Glutamatergic neuron (in vitro differentiated cells): ENCODE measurements around the gene MAPK8IP2. TPM values are rescaled to one million over a fixed set of nuclear protein-coding genes. Genes with fewer than 3 reads are reported as not detected.

ENCODE experiments used
- DNase-seq: peaks from one replicate; pipeline ENCODE4 v3.0.0; 2022
- H3K27ac Mint-ChIP-seq: one replicate; pipeline ENCODE4 v1.8.0; 2020; ENCODE audit warnings: mild to moderate bottlenecking, mixed read lengths, inconsistent platforms; ENCODE audit not compliant: unreplicated experiment
- H3K27me3 Mint-ChIP-seq: one replicate; pipeline ENCODE4 v1.8.0; 2020; ENCODE audit warnings: mild to moderate bottlenecking, moderate library complexity, mixed read lengths, inconsistent platforms; ENCODE audit not compliant: unreplicated experiment
- H3K36me3 Mint-ChIP-seq: one replicate; pipeline ENCODE4 v1.8.0; 2020; ENCODE audit warnings: mild to moderate bottlenecking, mixed read lengths, inconsistent platforms; ENCODE audit not compliant: unreplicated experiment
- H3K4me1 Mint-ChIP-seq: one replicate; pipeline ENCODE4 v1.8.0; 2020; ENCODE audit warnings: mild to moderate bottlenecking, low read depth, mixed read lengths, inconsistent platforms; ENCODE audit not compliant: unreplicated experiment
- H3K4me3 Mint-ChIP-seq: one replicate; pipeline ENCODE4 v1.8.0; 2020; ENCODE audit warnings: mild to moderate bottlenecking, mixed read lengths, inconsistent platforms; ENCODE audit not compliant: unreplicated experiment
- H3K9me3 Mint-ChIP-seq: one replicate; pipeline ENCODE4 v1.8.0; 2020; ENCODE audit warnings: mild to moderate bottlenecking, moderate library complexity, mixed read lengths, inconsistent platforms; ENCODE audit not compliant: unreplicated experiment
- CTCF ChIP-seq: fragments of 200-600 bp; sonication (generic); IDR thresholded peaks from one replicate; pipeline ENCODE4 v1.5.0; 2021; ENCODE audit not compliant: partially characterized antibody, unreplicated experiment
- total RNA-seq: library from RNA; stranded (reverse); fragmentation: NEBNext Ultra II Directional; extraction: Animal tissue kit (Norgen Biotek cat#: 25700); gene quantifications from one replicate; pipeline ENCODE4 v1.2.1, GENCODE V29; 2021; ENCODE audit not compliant: unreplicated experiment

Gene MAPK8IP2
- total RNA-seq, 1 donor from 2014 or later = 143 TPM

- H3K4me3 Mint-ChIP-seq = peak overlapping the region; percentile 87
- DNase-seq = no peak
Observed at GRCh38 chr22:50581950-50582492, 18.6 kb upstream of the MAPK8IP2 start.

GRCh38 chr22:50582493-50583293, 17.9 kb upstream of the MAPK8IP2 start, which contains the start of gene CHKB:
CHKB (minus strand) TSS chr22:50582849; CDS start chr22:50582781, 68 bp downstream.
- Mint-ChIP-seq H3K36me3 (no peaks in the 10 kb centered on the region), H3K27me3 (peaks cover 12% of the 10 kb centered on the region), H3K27ac (peak within 1 kb of the TSS; percentile 87), H3K9me3 (peaks cover 10% of the 10 kb centered on the region), H3K4me1 (peaks cover 17% of the 10 kb centered on the region), H3K4me3 (peak within 1 kb of the TSS; percentile 98)
- no peak for TF ChIP-seq CTCF
- DNase-seq = peak; percentile 99

More at GRCh38 chr22:50581950-50582492, 18.6 kb upstream of the MAPK8IP2 start:
- peaks cover 10% of the 10 kb centered on the region for H3K9me3 Mint-ChIP-seq
- H3K4me1 Mint-ChIP-seq = peaks cover 17% of the 10 kb centered on the region
- no peak for TF ChIP-seq CTCF
- H3K27ac Mint-ChIP-seq = peak overlapping the region; percentile 87
- peaks cover 8% of the 10 kb centered on the region for H3K27me3 Mint-ChIP-seq
- no peaks in the 10 kb centered on the region for H3K36me3 Mint-ChIP-seq

GRCh38 chr22:50583294-50583861, 17.2 kb upstream of the MAPK8IP2 start:
- peaks cover 10% of the 10 kb centered on the region for H3K9me3 Mint-ChIP-seq
- no peak for DNase-seq

GRCh38 chr22:50584106-50585096, 16.2 kb upstream of the MAPK8IP2 start:
- H3K36me3 Mint-ChIP-seq = peaks cover 6% of the 10 kb centered on the region
- H3K4me3 Mint-ChIP-seq = peak overlapping the region; percentile 98
- DNase-seq = no peak
- TF ChIP-seq CTCF = no peak
- H3K27me3 Mint-ChIP-seq = peaks cover 17% of the 10 kb centered on the region
- peaks cover 10% of the 10 kb centered on the region for H3K9me3 Mint-ChIP-seq
- H3K27ac Mint-ChIP-seq = no peak overlapping the region
- H3K4me1 Mint-ChIP-seq = peaks cover 15% of the 10 kb centered on the region

More at GRCh38 chr22:50583294-50583861, 17.2 kb upstream of the MAPK8IP2 start:
- Mint-ChIP-seq H3K4me3 (peak overlapping the region; percentile 98), H3K27me3 (peaks cover 15% of the 10 kb centered on the region), H3K36me3 (no peaks in the 10 kb centered on the region), H3K4me1 (peaks cover 17% of the 10 kb centered on the region), H3K27ac (peak overlapping the region; percentile 72)
- no peak for TF ChIP-seq CTCF
